ENCODE measurements around the gene MED23. TPM values are rescaled to one million over a fixed set of nuclear protein-coding genes. Genes with fewer than 3 reads are reported as not detected.

The MED23 gene
- total RNA-seq, 1 experiment from 2014 or later = 19.1 TPM

DNA sequence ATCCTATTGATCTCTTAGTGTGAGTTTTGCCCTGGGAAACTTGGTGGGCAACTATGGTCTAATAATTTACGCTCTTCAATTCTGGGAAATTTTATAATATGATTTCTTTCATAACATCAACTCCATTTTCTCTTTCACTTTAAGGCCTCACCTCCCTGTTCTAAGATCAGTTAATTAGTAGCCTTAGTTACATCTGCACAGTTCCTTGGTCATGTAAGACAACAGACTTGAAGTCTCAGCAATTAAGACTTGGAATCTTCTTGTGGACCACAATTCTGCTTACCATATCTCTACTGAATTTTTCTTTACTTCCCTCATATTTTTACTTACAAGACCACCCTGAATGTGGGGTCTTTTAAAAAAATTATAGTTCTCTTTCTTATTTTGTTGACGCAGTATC, 17.8 kb upstream of the MED23 start:
- Histone ChIP-seq H3K4me3 (ENCODE audit: low read depth, low read length) (no peak overlapping the region), H3K9me3 (no peaks in the 10 kb centered on the region), H3K36me3 (ENCODE audit: control insufficient read depth, insufficient read depth, low read length) (no peaks in the 10 kb centered on the region), H3K27me3 (replicated peaks; ENCODE audit: control insufficient read depth, insufficient read depth, low read length) (no peaks in the 10 kb centered on the region; the same call in 1 of the 2 replicates), H3K4me1 (no peaks in the 10 kb centered on the region)
- Mint-ChIP-seq H3K4me3 (ENCODE audit: unreplicated experiment) (no peak overlapping the region), H3K27me3 (ENCODE audit: insufficient read depth, unreplicated experiment) (peaks cover 3% of the 10 kb centered on the region), H3K27ac (ENCODE audit: unreplicated experiment) (no peak overlapping the region), H3K36me3 (ENCODE audit: insufficient read depth, unreplicated experiment) (no peaks in the 10 kb centered on the region), H3K4me1 (ENCODE audit: low read depth, unreplicated experiment) (no peaks in the 10 kb centered on the region), H3K9me3 (ENCODE audit: unreplicated experiment) (no peaks in the 10 kb centered on the region)
- ChIA-PET POLR2A (no interaction called here), CTCF (no interaction called here)
- no peak for DNase-seq
- no TSS peak for BruUV-seq (replicated peaks)
- intact Hi-C loops (cut with micrococcal nuclease; ENCODE audit: unreplicated experiment) = no loop called here
- TF ChIP-seq, protein P1, sequence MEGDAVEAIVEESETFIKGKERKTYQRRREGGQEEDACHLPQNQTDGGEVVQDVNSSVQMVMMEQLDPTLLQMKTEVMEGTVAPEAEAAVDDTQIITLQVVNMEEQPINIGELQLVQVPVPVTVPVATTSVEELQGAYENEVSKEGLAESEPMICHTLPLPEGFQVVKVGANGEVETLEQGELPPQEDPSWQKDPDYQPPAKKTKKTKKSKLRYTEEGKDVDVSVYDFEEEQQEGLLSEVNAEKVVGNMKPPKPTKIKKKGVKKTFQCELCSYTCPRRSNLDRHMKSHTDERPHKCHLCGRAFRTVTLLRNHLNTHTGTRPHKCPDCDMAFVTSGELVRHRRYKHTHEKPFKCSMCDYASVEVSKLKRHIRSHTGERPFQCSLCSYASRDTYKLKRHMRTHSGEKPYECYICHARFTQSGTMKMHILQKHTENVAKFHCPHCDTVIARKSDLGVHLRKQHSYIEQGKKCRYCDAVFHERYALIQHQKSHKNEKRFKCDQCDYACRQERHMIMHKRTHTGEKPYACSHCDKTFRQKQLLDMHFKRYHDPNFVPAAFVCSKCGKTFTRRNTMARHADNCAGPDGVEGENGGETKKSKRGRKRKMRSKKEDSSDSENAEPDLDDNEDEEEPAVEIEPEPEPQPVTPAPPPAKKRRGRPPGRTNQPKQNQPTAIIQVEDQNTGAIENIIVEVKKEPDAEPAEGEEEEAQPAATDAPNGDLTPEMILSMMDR (IDR thresholded peaks at IDR 0.05; ENCODE audit: insufficient read depth in 1 of 2, low read depth in 1 of 2, low read length in 1 of 2, severe bottlenecking in 1 of 2, unreplicated experiment in 1 of 2) = no peak

DNA sequence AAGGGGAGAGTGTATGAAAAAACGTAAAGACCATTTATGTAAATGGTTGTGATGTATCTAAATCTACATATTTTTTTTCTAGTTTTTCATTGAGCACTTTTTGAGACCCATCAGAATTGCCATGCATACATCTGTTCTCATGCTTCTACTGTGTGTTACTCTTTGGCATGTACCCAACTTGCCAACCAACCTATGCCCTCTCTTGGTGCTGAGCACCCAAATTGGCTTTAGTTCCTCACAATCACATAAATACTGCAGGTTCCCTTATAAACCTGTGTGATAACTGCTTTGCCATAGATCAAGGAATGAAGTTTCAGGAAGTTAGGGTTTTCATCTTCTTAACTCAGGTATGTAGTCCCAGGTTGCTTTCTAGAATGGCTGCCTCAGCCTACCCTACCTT, 16.9 kb upstream of the MED23 start:
- ChIA-PET CTCF (interaction anchor here (1.0 kb wide), 1 partner anchor 16 kb away, joined by 3 read pairs; no protein-coding TSS in a partner anchor), POLR2A (no interaction called here)
- Histone ChIP-seq H3K4me1 (no peaks in the 10 kb centered on the region), H3K4me3 (ENCODE audit: low read depth, low read length) (no peak overlapping the region), H3K36me3 (ENCODE audit: control insufficient read depth, insufficient read depth, low read length) (no peaks in the 10 kb centered on the region), H3K27me3 (replicated peaks; ENCODE audit: control insufficient read depth, insufficient read depth, low read length) (no peaks in the 10 kb centered on the region; the same call in 1 of the 2 replicates), H3K9me3 (no peaks in the 10 kb centered on the region)
- no peak for DNase-seq
- H3K27ac Mint-ChIP-seq (ENCODE audit: unreplicated experiment) = no peak overlapping the region
- no peaks in the 10 kb centered on the region for H3K9me3 Mint-ChIP-seq (ENCODE audit: unreplicated experiment)
- BruUV-seq (replicated peaks) = no TSS peak
- no peak overlapping the region for H3K4me3 Mint-ChIP-seq (ENCODE audit: unreplicated experiment)
- intact Hi-C loops (cut with micrococcal nuclease; ENCODE audit: unreplicated experiment) = no loop called here
- no peaks in the 10 kb centered on the region for H3K36me3 Mint-ChIP-seq (ENCODE audit: insufficient read depth, unreplicated experiment)
- H3K27me3 Mint-ChIP-seq (ENCODE audit: insufficient read depth, unreplicated experiment) = peaks cover 3% of the 10 kb centered on the region
- no peaks in the 10 kb centered on the region for H3K4me1 Mint-ChIP-seq (ENCODE audit: low read depth, unreplicated experiment)
- TF ChIP-seq, protein P1 (IDR thresholded peaks at IDR 0.05; ENCODE audit: insufficient read depth in 1 of 2, low read depth in 1 of 2, low read length in 1 of 2, severe bottlenecking in 1 of 2, unreplicated experiment in 1 of 2) = no peak

DNA sequence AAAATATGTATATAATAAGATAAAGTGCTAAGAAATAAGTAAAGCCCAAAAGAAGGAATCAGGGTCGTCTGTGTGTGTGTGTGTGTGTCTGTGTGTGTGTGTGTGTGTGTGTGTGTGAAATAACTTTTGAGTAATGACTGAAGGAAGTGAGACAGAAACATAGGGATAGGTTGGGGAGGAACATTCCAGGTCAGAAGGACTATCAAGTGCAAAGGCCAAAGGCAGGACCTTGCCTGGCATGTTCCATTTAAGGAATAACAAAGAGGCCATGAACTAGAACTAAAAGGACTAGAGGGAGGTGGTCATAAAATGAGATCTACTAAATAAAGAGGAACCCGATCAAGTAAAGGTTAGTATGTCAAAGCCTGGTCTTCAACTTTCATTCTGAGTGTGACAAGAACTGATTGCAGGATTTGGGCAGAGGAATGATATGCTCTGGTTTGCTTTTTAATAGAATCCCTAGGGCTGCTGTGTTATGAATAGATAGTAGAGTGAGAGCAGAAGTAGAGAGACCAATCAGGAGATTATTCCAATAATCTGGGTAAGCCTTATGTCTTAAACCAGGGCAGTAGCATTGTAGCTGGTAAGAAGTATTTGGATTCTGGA, 15.9 kb upstream of the MED23 start:
- TF ChIP-seq, protein P1 (IDR thresholded peaks at IDR 0.05; ENCODE audit: insufficient read depth in 1 of 2, low read depth in 1 of 2, low read length in 1 of 2, severe bottlenecking in 1 of 2, unreplicated experiment in 1 of 2) = no peak
- intact Hi-C loops (cut with micrococcal nuclease; ENCODE audit: unreplicated experiment) = no loop called here
- Histone ChIP-seq H3K9me3 (no peaks in the 10 kb centered on the region), H3K36me3 (ENCODE audit: control insufficient read depth, insufficient read depth, low read length) (no peaks in the 10 kb centered on the region), H3K4me3 (ENCODE audit: low read depth, low read length) (no peak overlapping the region), H3K4me1 (no peaks in the 10 kb centered on the region), H3K27me3 (replicated peaks; ENCODE audit: control insufficient read depth, insufficient read depth, low read length) (no peaks in the 10 kb centered on the region; the same call in 1 of the 2 replicates)
- no peaks in the 10 kb centered on the region for H3K36me3 Mint-ChIP-seq (ENCODE audit: insufficient read depth, unreplicated experiment)
- no peak for DNase-seq
- H3K4me1 Mint-ChIP-seq (ENCODE audit: low read depth, unreplicated experiment) = no peaks in the 10 kb centered on the region
- ChIA-PET CTCF (interaction anchor here (1.0 kb wide), 1 partner anchor 15 kb away, joined by 3 read pairs; no protein-coding TSS in a partner anchor), POLR2A (no interaction called here)
- H3K4me3 Mint-ChIP-seq (ENCODE audit: unreplicated experiment) = no peak overlapping the region
- H3K27ac Mint-ChIP-seq (ENCODE audit: unreplicated experiment) = no peak overlapping the region
- H3K9me3 Mint-ChIP-seq (ENCODE audit: unreplicated experiment) = no peaks in the 10 kb centered on the region
- BruUV-seq (replicated peaks) = no TSS peak
- H3K27me3 Mint-ChIP-seq (ENCODE audit: insufficient read depth, unreplicated experiment) = peaks cover 3% of the 10 kb centered on the region
